Measurements from ENCODE around the gene OGFOD3.
"Not testable (repeated sequence)": the region's sequence is repeated elsewhere in the genome, so short reads cannot be mapped to it uniquely, and the experiment has no call there.

Gene OGFOD3

DNA sequence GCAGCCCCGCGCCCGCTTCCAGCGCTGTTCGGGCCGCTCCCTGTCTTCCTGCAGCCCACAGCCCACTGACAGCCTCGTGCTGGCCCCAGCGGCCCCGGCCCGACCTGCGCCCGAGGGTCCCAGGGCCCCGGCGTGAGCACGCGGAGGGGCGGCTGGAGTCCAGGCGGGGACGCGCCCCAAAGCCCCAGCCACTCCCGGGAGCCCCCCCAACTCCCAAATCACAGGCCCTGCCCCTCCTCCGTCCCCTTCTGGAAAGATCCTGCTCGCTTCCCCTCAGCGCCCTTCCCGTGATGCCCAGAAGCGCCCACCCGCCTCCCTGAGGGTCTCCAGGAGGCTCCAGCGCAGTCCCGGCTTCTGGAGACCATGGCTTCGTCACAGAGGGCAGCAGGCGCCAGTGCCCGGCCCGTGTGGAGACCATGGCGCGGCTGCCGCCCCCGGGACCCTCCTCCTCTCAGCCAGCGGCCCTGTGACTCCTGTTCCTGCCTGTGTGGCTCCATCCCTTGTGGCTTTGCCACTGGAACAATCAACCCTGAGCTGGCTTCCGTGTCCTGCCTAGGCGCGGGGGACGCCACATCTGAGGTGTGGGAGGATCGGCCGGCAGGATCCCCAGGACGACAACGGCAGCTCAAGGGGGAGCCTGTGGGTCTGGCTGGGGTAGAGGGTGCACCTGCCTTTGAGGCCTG, 42.9 kb downstream of the OGFOD3 start:
- no peak overlapping the region for H3K4me3 ChIP-seq (ENCODE audit: low read length)
- DNase-seq (ENCODE audit: low read depth): no peak
- TF ChIP-seq, protein P1, sequence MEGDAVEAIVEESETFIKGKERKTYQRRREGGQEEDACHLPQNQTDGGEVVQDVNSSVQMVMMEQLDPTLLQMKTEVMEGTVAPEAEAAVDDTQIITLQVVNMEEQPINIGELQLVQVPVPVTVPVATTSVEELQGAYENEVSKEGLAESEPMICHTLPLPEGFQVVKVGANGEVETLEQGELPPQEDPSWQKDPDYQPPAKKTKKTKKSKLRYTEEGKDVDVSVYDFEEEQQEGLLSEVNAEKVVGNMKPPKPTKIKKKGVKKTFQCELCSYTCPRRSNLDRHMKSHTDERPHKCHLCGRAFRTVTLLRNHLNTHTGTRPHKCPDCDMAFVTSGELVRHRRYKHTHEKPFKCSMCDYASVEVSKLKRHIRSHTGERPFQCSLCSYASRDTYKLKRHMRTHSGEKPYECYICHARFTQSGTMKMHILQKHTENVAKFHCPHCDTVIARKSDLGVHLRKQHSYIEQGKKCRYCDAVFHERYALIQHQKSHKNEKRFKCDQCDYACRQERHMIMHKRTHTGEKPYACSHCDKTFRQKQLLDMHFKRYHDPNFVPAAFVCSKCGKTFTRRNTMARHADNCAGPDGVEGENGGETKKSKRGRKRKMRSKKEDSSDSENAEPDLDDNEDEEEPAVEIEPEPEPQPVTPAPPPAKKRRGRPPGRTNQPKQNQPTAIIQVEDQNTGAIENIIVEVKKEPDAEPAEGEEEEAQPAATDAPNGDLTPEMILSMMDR (IDR thresholded peaks at IDR 0.05; ENCODE audit: insufficient read depth, low read depth, low read length, missing control alignments): no peak

DNA sequence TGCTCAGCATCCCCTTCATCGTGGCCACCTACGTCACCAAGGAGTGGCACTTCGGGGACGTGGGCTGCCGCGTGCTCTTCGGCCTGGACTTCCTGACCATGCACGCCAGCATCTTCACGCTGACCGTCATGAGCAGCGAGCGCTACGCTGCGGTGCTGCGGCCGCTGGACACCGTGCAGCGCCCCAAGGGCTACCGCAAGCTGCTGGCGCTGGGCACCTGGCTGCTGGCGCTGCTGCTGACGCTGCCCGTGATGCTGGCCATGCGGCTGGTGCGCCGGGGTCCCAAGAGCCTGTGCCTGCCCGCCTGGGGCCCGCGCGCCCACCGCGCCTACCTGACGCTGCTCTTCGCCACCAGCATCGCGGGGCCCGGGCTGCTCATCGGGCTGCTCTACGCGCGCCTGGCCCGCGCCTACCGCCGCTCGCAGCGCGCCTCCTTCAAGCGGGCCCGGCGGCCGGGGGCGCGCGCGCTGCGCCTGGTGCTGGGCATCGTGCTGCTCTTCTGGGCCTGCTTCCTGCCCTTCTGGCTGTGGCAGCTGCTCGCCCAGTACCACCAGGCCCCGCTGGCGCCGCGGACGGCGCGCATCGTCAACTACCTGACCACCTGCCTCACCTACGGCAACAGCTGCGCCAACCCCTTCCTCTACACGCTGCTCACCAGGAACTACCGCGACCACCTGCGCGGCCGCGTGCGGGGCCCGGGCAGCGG, 43.6 kb downstream of the OGFOD3 start:
- TF ChIP-seq, protein P1 (IDR thresholded peaks at IDR 0.05; ENCODE audit: insufficient read depth, low read depth, low read length, missing control alignments): no peak
- DNase-seq (ENCODE audit: low read depth): no peak
- H3K4me3 ChIP-seq (ENCODE audit: low read length): no peak overlapping the region

DNA sequence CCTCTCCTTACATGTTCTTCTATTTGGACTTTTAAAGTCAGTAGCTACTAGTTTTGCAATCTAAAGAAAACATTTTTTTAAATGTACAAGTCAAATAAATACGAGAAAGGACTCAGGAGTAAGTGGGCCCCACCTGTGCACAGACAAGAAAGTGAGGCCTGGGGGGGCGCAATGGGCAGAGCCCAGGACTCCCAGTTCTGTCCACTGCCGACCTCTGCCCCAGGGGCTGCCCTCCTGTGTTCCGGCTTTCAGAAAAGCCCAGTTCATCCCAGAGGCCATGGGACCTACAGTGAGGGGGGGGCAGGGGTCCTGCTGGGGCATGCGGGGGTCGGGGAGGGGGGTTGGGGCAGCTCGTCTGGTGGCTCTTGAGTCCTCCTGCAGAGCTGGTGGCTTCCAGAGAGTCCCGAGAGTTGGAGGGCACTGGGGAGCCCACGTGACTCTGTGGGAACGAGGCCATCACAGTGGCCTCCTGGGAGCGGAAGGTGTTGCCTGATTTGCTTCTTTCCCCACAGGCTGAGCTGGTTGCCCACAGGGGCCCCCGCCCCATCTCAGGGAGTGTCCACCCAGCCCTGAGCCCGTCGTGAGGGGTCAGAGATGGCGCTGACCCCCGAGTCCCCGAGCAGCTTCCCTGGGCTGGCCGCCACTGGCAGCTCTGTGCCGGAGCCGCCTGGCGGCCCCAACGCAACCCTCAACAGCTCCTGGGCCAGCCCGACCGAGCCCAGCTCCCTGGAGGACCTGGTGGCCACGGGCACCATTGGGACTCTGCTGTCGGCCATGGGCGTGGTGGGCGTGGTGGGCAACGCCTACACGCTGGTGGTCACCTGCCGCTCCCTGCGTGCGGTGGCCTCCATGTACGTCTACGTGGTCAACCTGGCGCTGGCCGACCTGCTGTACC, 44.4 kb downstream of the OGFOD3 start:
- TF ChIP-seq, protein P1 (IDR thresholded peaks at IDR 0.05; ENCODE audit: insufficient read depth, low read depth, low read length, missing control alignments): no peak
- no peak overlapping the region for H3K4me3 ChIP-seq (ENCODE audit: low read length)
- DNase-seq (ENCODE audit: low read depth): no peak

DNA sequence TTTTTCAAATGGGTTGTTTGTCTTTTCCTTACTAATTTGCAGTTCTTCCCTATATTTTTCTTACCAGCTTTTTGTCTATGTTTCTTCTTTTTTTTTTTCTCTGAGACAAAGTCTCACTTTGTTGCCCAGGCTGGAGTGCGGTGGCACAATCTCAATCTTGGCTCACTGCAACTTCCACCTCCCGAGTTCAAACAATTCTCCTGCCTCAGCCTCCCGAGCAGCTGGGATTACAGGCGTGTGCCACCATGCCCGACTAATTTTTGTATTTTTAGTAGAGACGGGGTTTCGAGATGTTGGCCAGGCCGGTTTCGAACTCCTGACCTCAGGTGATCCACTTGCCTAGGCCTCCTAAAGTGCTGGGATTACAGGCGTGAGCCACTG, 45.3 kb downstream of the OGFOD3 start:
- H3K4me3 ChIP-seq (ENCODE audit: low read length); DNase-seq (ENCODE audit: low read depth): not testable (repeated sequence)

DNA sequence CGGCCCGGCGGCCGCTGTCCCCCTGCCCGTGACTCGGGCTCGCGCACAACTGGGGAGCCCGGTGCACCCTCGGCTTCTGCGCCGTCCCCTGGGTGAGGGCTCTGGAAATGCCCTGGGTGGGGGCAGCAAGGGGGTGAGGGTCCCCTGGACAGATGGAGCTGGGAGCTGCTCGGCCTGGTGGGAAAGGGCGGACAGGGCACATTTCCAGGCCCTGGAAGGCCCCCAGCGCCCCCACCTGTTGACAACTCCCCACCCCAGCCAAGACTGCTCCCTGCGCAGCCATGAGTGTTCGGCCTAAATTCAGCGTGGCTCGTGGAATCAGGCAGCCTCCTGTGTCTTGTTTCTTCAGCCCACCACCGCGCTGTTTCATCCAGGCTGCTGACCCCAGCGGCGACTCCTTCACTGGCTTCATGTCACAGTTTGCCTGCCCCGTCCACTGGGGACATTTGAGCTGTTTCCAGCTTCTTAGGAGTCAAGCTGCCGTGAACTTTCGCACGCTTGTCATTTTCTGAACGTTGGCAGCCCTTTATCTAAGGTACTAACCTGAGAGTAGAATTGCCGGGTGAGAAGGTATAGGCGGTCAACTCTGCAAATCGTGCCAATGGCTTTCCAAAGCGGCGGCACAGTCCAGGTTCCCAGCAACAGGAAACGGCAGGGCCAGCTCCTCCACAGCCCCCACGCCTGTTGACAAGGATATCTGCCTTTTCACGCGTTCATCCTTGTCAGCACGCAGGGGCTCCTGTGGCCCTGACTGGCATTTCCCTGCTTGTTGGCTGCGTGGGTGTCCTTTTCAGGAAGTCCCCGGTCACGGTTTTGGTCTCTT, 45.9 kb downstream of the OGFOD3 start:
- no peak for DNase-seq (ENCODE audit: low read depth)
- no peak overlapping the region for H3K4me3 ChIP-seq (ENCODE audit: low read length)
- TF ChIP-seq, protein P1 (IDR thresholded peaks at IDR 0.05; ENCODE audit: insufficient read depth, low read depth, low read length, missing control alignments): no peak

- DNase-seq (ENCODE audit: low read depth): no peak
- H3K4me3 ChIP-seq (ENCODE audit: low read length): no peak within 1 kb of the TSS
- TF ChIP-seq, protein P1 (IDR thresholded peaks at IDR 0.05; ENCODE audit: insufficient read depth, low read depth, low read length, missing control alignments): no peak
Observed at GRCh38 chr17:82371333-82372248, 46.8 kb downstream of the OGFOD3 start, which contains the start of gene UTS2R. Gene UTS2R (plus strand): TSS chr17:82371765. CDS start chr17:82374325, 2,560 bp downstream.
